DND-41 (cell line): ENCODE data around the gene BTNL3.

Experiments
- EZH2 ChIP-seq: IDR thresholded peaks from 3 replicates; pipeline ENCODE4 v1.6.1; 2012; ENCODE audit warnings: borderline replicate concordance, low read depth, mild to moderate bottlenecking, moderate library complexity, low read length, inconsistent platforms; ENCODE audit not compliant: severe bottlenecking
- TF ChIP-seq, protein P1 (sequence below): IDR thresholded peaks from 2 replicates; pipeline ENCODE4 v1.5.1; 2012; ENCODE audit warnings: borderline replicate concordance, low read length, moderate library complexity, mild to moderate bottlenecking; ENCODE audit not compliant: poor library complexity, severe bottlenecking; ENCODE audit errors: extremely low read depth

DNA sequence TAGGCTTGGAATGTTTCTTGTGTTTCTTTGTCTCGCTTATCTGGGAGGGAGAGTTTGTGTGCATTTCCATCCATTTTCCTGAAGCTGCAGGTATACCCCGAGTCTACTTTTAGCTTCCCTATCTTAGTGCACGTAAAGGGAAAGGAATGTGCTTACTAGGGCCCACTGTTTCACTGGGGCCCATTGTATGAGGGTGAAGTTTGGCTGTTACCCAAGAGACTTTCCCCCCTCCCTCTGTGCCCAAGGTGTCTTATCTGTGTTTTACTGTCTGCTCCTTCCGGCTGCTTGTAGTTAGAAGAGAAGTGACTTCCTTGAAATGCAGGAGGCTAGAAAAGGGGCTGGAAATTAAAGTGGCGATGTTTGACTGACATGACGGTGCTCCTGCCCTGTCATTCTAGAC lies 12.1 kb upstream of the BTNL3 start:
- TF ChIP-seq, protein P1, sequence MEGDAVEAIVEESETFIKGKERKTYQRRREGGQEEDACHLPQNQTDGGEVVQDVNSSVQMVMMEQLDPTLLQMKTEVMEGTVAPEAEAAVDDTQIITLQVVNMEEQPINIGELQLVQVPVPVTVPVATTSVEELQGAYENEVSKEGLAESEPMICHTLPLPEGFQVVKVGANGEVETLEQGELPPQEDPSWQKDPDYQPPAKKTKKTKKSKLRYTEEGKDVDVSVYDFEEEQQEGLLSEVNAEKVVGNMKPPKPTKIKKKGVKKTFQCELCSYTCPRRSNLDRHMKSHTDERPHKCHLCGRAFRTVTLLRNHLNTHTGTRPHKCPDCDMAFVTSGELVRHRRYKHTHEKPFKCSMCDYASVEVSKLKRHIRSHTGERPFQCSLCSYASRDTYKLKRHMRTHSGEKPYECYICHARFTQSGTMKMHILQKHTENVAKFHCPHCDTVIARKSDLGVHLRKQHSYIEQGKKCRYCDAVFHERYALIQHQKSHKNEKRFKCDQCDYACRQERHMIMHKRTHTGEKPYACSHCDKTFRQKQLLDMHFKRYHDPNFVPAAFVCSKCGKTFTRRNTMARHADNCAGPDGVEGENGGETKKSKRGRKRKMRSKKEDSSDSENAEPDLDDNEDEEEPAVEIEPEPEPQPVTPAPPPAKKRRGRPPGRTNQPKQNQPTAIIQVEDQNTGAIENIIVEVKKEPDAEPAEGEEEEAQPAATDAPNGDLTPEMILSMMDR: no peak
- TF ChIP-seq EZH2: no peak
